BJ (cell line): ENCODE data around the gene OVOL1. TPM values are rescaled to one million over a fixed set of nuclear protein-coding genes. Genes with fewer than 3 reads are reported as not detected.
"Not testable (repeated sequence)": the region's sequence is repeated elsewhere in the genome, so short reads cannot be mapped to it uniquely, and the experiment has no call there.

Experiments
- CTCF ChIA-PET: fragments of 350-600 bp; formaldehyde crosslinking; extraction: SDS; loops from one replicate; lab custom pipeline; 2021; ENCODE audit warnings: antibody characterized with exemption, inconsistent platforms; lab: Yijun Ruan, JAX
- POLR2A ChIA-PET: fragments of 300-600 bp; sonication (Branson Sonifier 250); formaldehyde crosslinking; extraction: SDS; loops from one replicate; lab custom pipeline; 2021; ENCODE audit warnings: antibody characterized with exemption; lab: Charles Lee
- DNase-seq: peaks from one replicate; pipeline ENCODE4 v3.0.0-alpha.2; 2011; ENCODE audit warnings: low read depth
- H3K27me3 ChIP-seq: 2 replicates; pipeline ENCODE4 v1.6.0; 2011; ENCODE audit warnings: low read length; ENCODE audit not compliant: control insufficient read depth, insufficient read depth
- H3K36me3 ChIP-seq: 2 replicates; pipeline ENCODE4 v1.5.1; 2011; ENCODE audit warnings: low read length; ENCODE audit not compliant: control insufficient read depth, insufficient read depth
- H3K4me3 ChIP-seq: 2 replicates; pipeline ENCODE4 v1.5.1; 2011; ENCODE audit warnings: low read depth, mild to moderate bottlenecking, control low read depth, low read length
- polyA plus RNA-seq: library from polyadenylated mRNA; depleted of rRNA; stranded (reverse); fragments of >200 nt; gene quantifications from 2 replicates; pipeline ENCODE4 v1.2.3, GENCODE V29; 2011
- TF ChIP-seq, protein P1 (sequence below): IDR thresholded peaks from 2 replicates; pipeline ENCODE4 v1.5.1; 2011; ENCODE audit warnings: low read depth, mild to moderate bottlenecking, control low read depth, inconsistent platforms, low read length, moderate library complexity; ENCODE audit not compliant: insufficient read depth

Gene OVOL1
- polyA plus RNA-seq, 1 experiment: not detected

DNA sequence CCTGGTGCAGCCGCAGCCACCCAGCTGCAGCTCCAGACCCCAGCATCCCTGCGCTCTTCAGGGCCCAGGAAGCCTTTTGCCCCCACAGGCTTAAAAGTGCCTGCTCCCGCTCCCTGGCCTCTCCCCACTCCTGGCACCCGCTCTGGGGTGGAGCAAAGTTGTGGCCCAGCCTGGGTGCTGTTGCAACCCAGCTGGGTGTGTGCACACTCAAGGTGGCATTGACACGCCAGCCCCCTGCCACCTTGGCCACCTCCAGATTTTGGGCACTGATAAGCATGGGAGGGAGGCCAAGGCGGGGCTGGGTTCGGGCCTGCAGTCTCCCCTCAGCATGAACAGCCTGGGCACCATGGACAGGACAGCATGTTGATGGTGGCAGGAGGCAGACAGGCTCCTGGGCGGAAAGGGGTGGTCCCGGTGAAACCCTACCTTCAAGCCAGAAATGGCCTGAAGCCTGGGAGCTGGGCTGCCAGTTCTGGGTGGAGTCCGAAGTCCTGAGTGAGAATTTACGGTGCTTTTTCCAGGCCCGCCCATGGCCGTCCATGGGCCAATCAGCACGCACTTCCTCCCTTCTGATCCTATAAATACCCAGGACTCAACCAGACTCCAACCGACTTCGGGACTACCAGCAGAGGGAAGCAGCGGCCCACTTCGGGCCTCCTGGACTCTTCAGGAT, 42.7 kb upstream of the OVOL1 start:
- DNase-seq: no peak
- H3K36me3 ChIP-seq: no peaks in the 10 kb centered on the region
- TF ChIP-seq, protein P1, sequence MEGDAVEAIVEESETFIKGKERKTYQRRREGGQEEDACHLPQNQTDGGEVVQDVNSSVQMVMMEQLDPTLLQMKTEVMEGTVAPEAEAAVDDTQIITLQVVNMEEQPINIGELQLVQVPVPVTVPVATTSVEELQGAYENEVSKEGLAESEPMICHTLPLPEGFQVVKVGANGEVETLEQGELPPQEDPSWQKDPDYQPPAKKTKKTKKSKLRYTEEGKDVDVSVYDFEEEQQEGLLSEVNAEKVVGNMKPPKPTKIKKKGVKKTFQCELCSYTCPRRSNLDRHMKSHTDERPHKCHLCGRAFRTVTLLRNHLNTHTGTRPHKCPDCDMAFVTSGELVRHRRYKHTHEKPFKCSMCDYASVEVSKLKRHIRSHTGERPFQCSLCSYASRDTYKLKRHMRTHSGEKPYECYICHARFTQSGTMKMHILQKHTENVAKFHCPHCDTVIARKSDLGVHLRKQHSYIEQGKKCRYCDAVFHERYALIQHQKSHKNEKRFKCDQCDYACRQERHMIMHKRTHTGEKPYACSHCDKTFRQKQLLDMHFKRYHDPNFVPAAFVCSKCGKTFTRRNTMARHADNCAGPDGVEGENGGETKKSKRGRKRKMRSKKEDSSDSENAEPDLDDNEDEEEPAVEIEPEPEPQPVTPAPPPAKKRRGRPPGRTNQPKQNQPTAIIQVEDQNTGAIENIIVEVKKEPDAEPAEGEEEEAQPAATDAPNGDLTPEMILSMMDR: peak; percentile 47
- CTCF ChIA-PET: interaction anchor here (0.6 to 1.6 kb wide), 7 partner anchors 11 to 73 kb away, joined by 3 to 6 read pairs (median 3); partner anchors contain the start of gene RNASEH2C
- peaks cover 9% of the 10 kb centered on the region for H3K27me3 ChIP-seq
- POLR2A ChIA-PET: no interaction called here
- no peak overlapping the region for H3K4me3 ChIP-seq

DNA sequence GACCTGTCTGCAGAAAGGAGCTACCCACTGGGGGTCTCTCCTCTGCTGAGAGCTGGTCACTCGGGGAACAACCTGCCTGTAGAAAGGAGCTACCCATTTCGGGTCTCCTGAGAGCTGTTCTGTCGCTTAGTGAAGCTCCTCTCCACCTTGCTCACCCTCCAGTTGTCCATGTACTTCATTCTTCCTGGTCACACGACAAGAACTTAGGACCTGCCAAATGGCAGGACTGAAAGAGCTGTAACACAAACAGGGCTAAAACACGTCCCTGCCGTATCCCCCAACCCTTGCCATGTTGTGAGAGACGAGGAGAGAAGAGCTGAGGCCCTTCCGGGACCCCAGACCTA, 42.2 kb upstream of the OVOL1 start:
- DNase-seq: no peak
- ChIA-PET POLR2A (no interaction called here), CTCF (interaction anchor here (0.6 to 1.6 kb wide), 6 partner anchors 10 to 73 kb away, joined by 3 to 6 read pairs (median 3); partner anchors contain the start of gene RNASEH2C)
- TF ChIP-seq, protein P1: no peak
- Histone ChIP-seq H3K36me3 (no peaks in the 10 kb centered on the region), H3K27me3 (peaks cover 12% of the 10 kb centered on the region), H3K4me3 (no peak overlapping the region)

DNA sequence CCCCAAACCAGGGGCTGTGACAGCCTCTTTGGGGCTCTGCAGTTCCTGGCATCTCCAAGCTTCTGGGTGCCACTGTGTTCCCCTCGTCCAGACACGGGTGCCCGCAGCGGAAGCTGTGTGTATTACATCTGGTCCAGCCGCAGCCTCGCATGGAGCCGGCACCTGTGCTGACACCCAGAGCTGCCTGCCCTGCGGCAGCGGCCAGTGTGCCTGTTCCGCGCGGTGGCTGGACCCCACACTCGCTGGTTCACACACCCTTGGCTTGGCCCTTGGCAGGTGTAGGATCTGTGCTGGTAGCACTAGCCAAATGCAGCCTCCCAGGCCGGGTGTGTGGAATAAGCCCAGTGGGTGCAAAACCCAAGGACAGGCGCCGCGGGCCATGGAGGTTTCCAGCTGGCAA, 41.8 kb upstream of the OVOL1 start:
- DNase-seq: no peak
- POLR2A ChIA-PET: no interaction called here
- Histone ChIP-seq H3K36me3 (no peaks in the 10 kb centered on the region), H3K27me3 (peaks cover 12% of the 10 kb centered on the region), H3K4me3 (no peak overlapping the region)
- CTCF ChIA-PET: interaction anchor here (0.6 to 1.6 kb wide), 4 partner anchors 21 to 72 kb away, joined by 3 to 6 read pairs (median 4); no protein-coding TSS in a partner anchor
- TF ChIP-seq, protein P1: no peak

DNA sequence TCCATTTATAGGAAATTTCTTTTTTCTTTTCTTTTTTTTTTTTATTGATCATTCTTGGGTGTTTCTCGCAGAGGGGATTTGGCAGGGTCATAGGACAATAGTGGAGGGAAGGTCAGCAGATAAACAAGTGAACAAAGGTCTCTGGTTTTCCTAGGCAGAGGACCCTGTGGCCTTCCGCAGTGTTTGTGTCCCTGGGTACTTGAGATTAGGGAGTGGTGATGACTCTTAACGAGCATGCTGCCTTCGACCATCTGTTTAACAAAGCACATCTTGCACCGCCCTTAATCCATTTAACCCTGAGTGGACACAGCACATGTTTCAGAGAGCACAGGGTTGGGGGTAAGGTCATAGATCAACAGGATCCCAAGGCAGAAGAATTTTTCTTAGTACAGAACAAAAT, 24.7 kb upstream of the OVOL1 start:
- POLR2A ChIA-PET, H3K27me3 ChIP-seq, H3K36me3 ChIP-seq, H3K4me3 ChIP-seq, DNase-seq: not testable (repeated sequence)
- CTCF ChIA-PET: interaction anchor here (0.9 to 4.0 kb wide), 2 partner anchors 8 to 18 kb away, joined by 4 to 14 read pairs; no protein-coding TSS in a partner anchor

DNA sequence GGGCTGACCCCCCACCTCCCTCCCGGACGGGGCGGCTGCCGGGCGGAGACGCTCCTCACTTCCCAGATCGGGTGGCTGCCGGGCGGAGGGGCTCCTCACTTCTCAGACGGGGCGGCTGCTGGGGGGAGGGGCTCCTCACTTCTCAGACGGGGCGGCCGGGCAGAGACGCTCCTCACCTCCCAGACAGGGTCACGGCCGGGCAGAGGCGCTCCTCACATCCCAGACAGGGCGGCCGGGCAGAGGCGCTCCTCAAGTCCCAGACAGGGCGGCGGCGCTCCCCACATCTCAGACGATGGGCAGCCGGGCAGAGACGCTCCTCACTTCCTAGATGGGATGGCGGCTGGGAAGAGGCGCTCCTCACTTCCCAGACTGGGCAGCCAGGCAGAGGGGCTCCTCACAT, 24.0 kb upstream of the OVOL1 start:
- H3K36me3 ChIP-seq, CTCF ChIA-PET, H3K4me3 ChIP-seq, POLR2A ChIA-PET, DNase-seq, H3K27me3 ChIP-seq: not testable (repeated sequence)

DNA sequence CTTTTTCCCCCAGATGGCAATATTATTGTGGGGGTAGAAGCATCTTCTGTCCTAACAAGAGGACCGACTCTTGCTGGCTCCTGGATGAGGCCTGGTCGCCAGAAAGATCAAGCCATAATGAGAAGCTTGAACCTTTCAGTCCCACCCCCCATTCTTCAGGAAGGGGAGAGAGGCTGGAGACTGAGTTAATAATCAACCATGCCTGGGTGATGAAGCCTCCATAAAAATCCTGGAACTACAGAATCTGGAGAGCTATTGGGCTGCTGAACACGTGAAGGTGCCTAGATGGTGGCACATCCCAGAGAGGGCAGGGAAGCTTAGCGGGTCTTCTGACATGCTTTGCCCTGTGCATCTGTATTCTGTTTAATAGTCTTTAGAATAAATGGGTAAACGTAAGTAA, 22.4 kb upstream of the OVOL1 start:
- DNase-seq: no peak
- CTCF ChIA-PET: interaction anchor here (1.5 to 2.2 kb wide), 2 partner anchors 15 to 53 kb away, joined by 3 to 12 read pairs; partner anchors contain the start of genes AP5B1 and KAT5
- no peaks in the 10 kb centered on the region for H3K36me3 ChIP-seq
- H3K27me3 ChIP-seq: no peaks in the 10 kb centered on the region; the same call in 1 of the 2 replicates
- POLR2A ChIA-PET: no interaction called here
- TF ChIP-seq, protein P1: no peak
- H3K4me3 ChIP-seq: no peak overlapping the region
